HCT116 (cell line): ENCODE results near the gene PRKCZ. TPM values are rescaled to one million over a fixed set of nuclear protein-coding genes. Genes with fewer than 3 reads are reported as not detected.

Experiments
- ATAC-seq: fragments of 200-7000 bp; cut with Tn5 transposase; 2 replicates; pipeline ENCODE4 v1.9.1; 2020; ENCODE audit warnings: mild to moderate bottlenecking, moderate library complexity
- BruUV-seq: library from RNA; stranded (reverse); fragments of 400-500 nt; replicated peaks from 2 replicates; lab custom pipeline; 2021; lab: Mats Ljungman, UMichigan
- CTCF ChIA-PET: fragments of 300-600 bp; sonication (Branson Sonifier 250); formaldehyde crosslinking; loops from one replicate; lab custom pipeline; 2021; ENCODE audit warnings: antibody characterized with exemption; lab: Charles Lee
- POLR2A ChIA-PET: fragments of 300-600, 350-600 bp; sonication (Branson Sonifier 250); formaldehyde crosslinking; loops from one replicate; lab custom pipeline; 2021; ENCODE audit warnings: antibody characterized with exemption; lab: Charles Lee
- RAD21 ChIA-PET, 2 experiments: fragments of 300-600 bp; sonication (Branson Sonifier 250); formaldehyde crosslinking; loops; one replicate each; lab custom pipeline; 2023; ENCODE audit warnings: low total read pairs in 2 of 2; ENCODE audit not compliant: uncharacterized antibody in 2 of 2, unreplicated experiment in 2 of 2, low non-redundant PET in 1 of 2; lab: Charles Lee
- DNase-seq: peaks from one replicate; pipeline ENCODE4 v3.0.0-alpha.2; 2010; ENCODE audit warnings: low read depth, low spot score
- H2AFZ ChIP-seq: fragments of 200-600 bp; shearing (Covaris generic), sonication (generic); 2 replicates; pipeline ENCODE4 v1.6.1; 2017; ENCODE audit warnings: low read depth, mixed run types, mixed read lengths, antibody characterized with exemption, low read length; ENCODE audit not compliant: poor library complexity, severe bottlenecking
- H3K27ac ChIP-seq: 2 replicates; pipeline ENCODE4 v1.5.1; 2012; ENCODE audit warnings: low read depth, low read length
- H3K27me3 ChIP-seq: fragments of 200-600 bp; sonication (generic); 2 replicates; pipeline ENCODE4 v1.6.1; 2016; ENCODE audit warnings: mixed run types, low read length, mixed read lengths; ENCODE audit not compliant: insufficient read depth
- H3K36me3 ChIP-seq, 2 experiments: fragments of 200-500 bp in 1 of 2; fragments of 200-600 bp in 1 of 2; sonication (Bioruptor generic) in 1 of 2; sonication (generic) in 1 of 2; 2 replicates each; pipeline versions ENCODE4 v1.5.1 to v1.6.1; 2014 to 2016; ENCODE audit warnings: low read length in 2 of 2, inconsistent platforms in 1 of 2, mixed read lengths in 1 of 2, mixed run types in 1 of 2; ENCODE audit not compliant: insufficient read depth in 2 of 2, control insufficient read depth in 1 of 2
- H3K4me1 ChIP-seq, 2 experiments: fragments of 200-600 bp in 1 of 2; sonication (generic) in 1 of 2; 2 replicates each; pipeline versions ENCODE4 v1.5.1 to v1.6.1; 2012 to 2017; ENCODE audit warnings: low read length in 2 of 2, inconsistent platforms in 1 of 2, mild to moderate bottlenecking in 1 of 2, mixed read lengths in 1 of 2, mixed run types in 1 of 2, moderate library complexity in 1 of 2; ENCODE audit not compliant: insufficient read depth in 2 of 2, control insufficient read depth in 1 of 2
- H3K4me2 ChIP-seq: fragments of 200-600 bp; sonication (generic); 2 replicates; pipeline ENCODE4 v1.6.1; 2017; ENCODE audit warnings: mixed run types, low read length, mixed read lengths
- H3K4me3 ChIP-seq, 2 experiments: fragments of 200-600 bp in 1 of 2; sonication (generic) in 1 of 2; replicated peaks in 1 of 2; 2 replicates each; pipeline ENCODE4 v1.5.1; 2011 to 2016; ENCODE audit warnings: low read length in 2 of 2, control low read depth in 1 of 2, low read depth in 1 of 2, mild to moderate bottlenecking in 1 of 2, mixed read lengths in 1 of 2, mixed run types in 1 of 2
- H3K79me2 ChIP-seq: fragments of 200-600 bp; sonication (generic); 2 replicates; pipeline ENCODE4 v1.6.1; 2017; ENCODE audit warnings: mild to moderate bottlenecking, mixed run types, low read length, moderate library complexity, mixed read lengths; ENCODE audit not compliant: insufficient read depth
- H3K9ac ChIP-seq: fragments of 200-600 bp; sonication (generic); 2 replicates; pipeline ENCODE4 v1.6.1; 2016; ENCODE audit warnings: low read length, mixed read lengths
- H3K9me2 ChIP-seq: fragments of 200-600 bp; sonication (generic), shearing (Covaris generic); 2 replicates; pipeline ENCODE4 v1.6.1; 2017; ENCODE audit warnings: mixed run types, mild to moderate bottlenecking, moderate library complexity; ENCODE audit not compliant: insufficient read depth
- H3K9me3 ChIP-seq, 2 experiments: fragments of 200-500 bp in 1 of 2; fragments of 200-600 bp in 1 of 2; sonication (Bioruptor generic) in 1 of 2; sonication (generic) in 1 of 2; 2 replicates each; pipeline ENCODE4 v1.6.1; 2014 to 2017; ENCODE audit warnings: low read length in 2 of 2, mixed read lengths in 2 of 2, inconsistent platforms in 1 of 2, low read depth in 1 of 2, mild to moderate bottlenecking in 1 of 2, mixed run types in 1 of 2, moderate library complexity in 1 of 2; ENCODE audit not compliant: control insufficient read depth in 1 of 2, insufficient read depth in 1 of 2
- H4K20me1 ChIP-seq: fragments of 200-600 bp; sonication (generic), shearing (Covaris generic); 2 replicates; pipeline ENCODE4 v1.6.1; 2017; ENCODE audit warnings: mixed run types, mild to moderate bottlenecking, moderate library complexity; ENCODE audit not compliant: insufficient read depth
- CEBPB ChIP-seq: IDR thresholded peaks from 2 replicates; pipeline ENCODE4 v1.6.1; 2012; ENCODE audit warnings: low read depth
- CTCF ChIP-seq, 3 experiments: fragments of 200-600 bp in 1 of 3; sonication (generic) in 1 of 3; IDR thresholded peaks in 2 of 3; conservative IDR thresholded peaks in 1 of 3; 2 replicates each; pipeline ENCODE4 v1.5.1; 2012 to 2017; ENCODE audit warnings: low read depth in 2 of 3, low read length in 2 of 3, antibody characterized with exemption in 1 of 3, borderline replicate concordance in 1 of 3, control low read depth in 1 of 3, mild to moderate bottlenecking in 1 of 3, mixed read lengths in 1 of 3, mixed run types in 1 of 3, moderate library complexity in 1 of 3; ENCODE audit not compliant: insufficient read depth in 1 of 3
- EZH2 ChIP-seq: fragments of 200-600 bp; sonication (generic); IDR thresholded peaks from 2 replicates; pipeline ENCODE4 v1.6.1; 2017; ENCODE audit warnings: antibody characterized with exemption, mixed run types
- FOSL1 ChIP-seq: IDR thresholded peaks from 2 replicates; pipeline ENCODE4 v1.6.1; 2012; ENCODE audit warnings: low read depth
- MAX ChIP-seq: IDR thresholded peaks from 2 replicates; pipeline ENCODE4 v1.6.1; 2012
- POLR2A ChIP-seq: IDR thresholded peaks from 2 replicates; pipeline ENCODE4 v1.7.0; 2011; ENCODE audit warnings: borderline replicate concordance; ENCODE audit not compliant: insufficient read depth, insufficient read length; ENCODE audit errors: extremely low read depth
- SRF ChIP-seq: IDR thresholded peaks from 2 replicates; pipeline ENCODE4 v1.6.1; 2012; ENCODE audit warnings: low read depth
- TCF7L2 ChIP-seq: IDR thresholded peaks from 2 replicates; pipeline ENCODE4 v1.7.0; 2011; ENCODE audit warnings: borderline replicate concordance, inconsistent platforms; ENCODE audit not compliant: insufficient read depth, insufficient read length; ENCODE audit errors: extremely low read depth
- ZBTB33 ChIP-seq: IDR thresholded peaks from 2 replicates; pipeline ENCODE4 v1.6.1; 2011; ENCODE audit warnings: mild to moderate bottlenecking, low read length, moderate library complexity; ENCODE audit not compliant: insufficient replicate concordance; ENCODE audit errors: extremely low read depth
- intact Hi-C: fragments of 100-400 bp; cut with micrococcal nuclease; formaldehyde crosslinking; loops from 2 replicates; pipeline ENCODE4 v1.10.0; 2022
- total RNA-seq: library from RNA; stranded (reverse); gene quantifications from one replicate; pipeline ENCODE4 v1.2.1, GENCODE V29; 2021; ENCODE audit not compliant: unreplicated experiment

PRKCZ gene
- total RNA-seq, 1 experiment from 2014 or later = 46.8 TPM

GRCh38 chr1:2108213-2108876 lies 58.1 kb downstream of the PRKCZ start:
- H2AFZ ChIP-seq = no peak overlapping the region
- no peak overlapping the region for H3K9ac ChIP-seq
- ChIA-PET RAD21 (interaction anchor here in 1 of 2 experiments (1.0 kb wide), 1 partner anchor 31 kb away, joined by 5 read pairs; no protein-coding TSS in a partner anchor), CTCF (interaction anchor here (0.6 to 1.3 kb wide), 5 partner anchors 10 to 97 kb away, joined by 3 to 12 read pairs (median 4); no protein-coding TSS in a partner anchor), POLR2A (no interaction called here)
- H3K27ac ChIP-seq = no peak overlapping the region
- no peaks in the 10 kb centered on the region for H3K9me2 ChIP-seq
- H3K9me3 ChIP-seq = no peaks in the 10 kb centered on the region
- ATAC-seq (peak; percentile 87), DNase-seq (peak; percentile 21)
- no peak overlapping the region for H3K4me3 ChIP-seq
- H3K4me1 ChIP-seq = no peaks in the 10 kb centered on the region
- intact Hi-C loops = no loop called here
- no TSS peak for BruUV-seq
- no peaks in the 10 kb centered on the region for H4K20me1 ChIP-seq
- TF ChIP-seq ZBTB33 (no peak), SRF (no peak), CTCF (IDR thresholded peaks at IDR 0.05 in 2 of 3, conservative IDR thresholded peaks at IDR 0.05 in 1 of 3; ENCODE audit: borderline replicate concordance in 1 of 3, insufficient read depth in 1 of 3, low read depth in 2 of 3, low read length in 2 of 3) (peak; percentile 32 to 54 (median 51); a peak in 5 of 6 replicates), EZH2 (no peak), POLR2A (no peak), MAX (no peak), CEBPB (no peak), TCF7L2 (no peak), FOSL1 (no peak)
- H3K27me3 ChIP-seq = no peaks in the 10 kb centered on the region
- no peak overlapping the region for H3K4me2 ChIP-seq
- H3K79me2 ChIP-seq = no peaks in the 10 kb centered on the region
- H3K36me3 ChIP-seq = no peaks in the 10 kb centered on the region; a peak in 1 of 4 replicates
